NCI-H2029 treated with DMSO at 0.1 percent for 48 hours (cell line): ENCODE measurements around the gene PPARGC1A.

Experiments used
- DNase-seq: peaks from one replicate; lab custom pipeline; 2025; lab: John Stamatoyannopoulos, UW

PPARGC1A gene

GRCh38 chr4:23770011-23770410 lies 119.8 kb downstream of the PPARGC1A start:
- DNase-seq = no peak

- DNase-seq = no peak
Measured at GRCh38 chr4:23769406-23769805, 120.4 kb downstream of the PPARGC1A start.

- no peak for DNase-seq
Measured at GRCh38 chr4:23768541-23768940, 121.3 kb downstream of the PPARGC1A start.

GRCh38 chr4:23766344-23766743 lies 123.5 kb downstream of the PPARGC1A start:
- no peak for DNase-seq

- no peak for DNase-seq
Measured at GRCh38 chr4:23763559-23763958, 126.3 kb downstream of the PPARGC1A start.

GRCh38 chr4:23762551-23762950 lies 127.3 kb downstream of the PPARGC1A start:
- no peak for DNase-seq

GRCh38 chr4:23759066-23759465 lies 130.8 kb downstream of the PPARGC1A start:
- no peak for DNase-seq

- DNase-seq = no peak
Measured at GRCh38 chr4:23754688-23755087, 135.2 kb downstream of the PPARGC1A start.

- DNase-seq = no peak
Measured at GRCh38 chr4:23750125-23750524, 139.7 kb downstream of the PPARGC1A start.

GRCh38 chr4:23747281-23747735 lies 142.5 kb downstream of the PPARGC1A start:
- no peak for DNase-seq

- no peak for DNase-seq
Measured at GRCh38 chr4:23746672-23747071, 143.2 kb downstream of the PPARGC1A start.

- no peak for DNase-seq
Measured at GRCh38 chr4:23746027-23746426, 143.8 kb downstream of the PPARGC1A start.

GRCh38 chr4:23745377-23745776 lies 144.5 kb downstream of the PPARGC1A start:
- DNase-seq = no peak
